A673 (cell line): ENCODE measurements around the gene AMPH.

Source experiments
- EZH2 ChIP-seq: fragments of 200-600 bp; sonication (generic); IDR thresholded peaks from 2 replicates; pipeline ENCODE4 v1.6.1; 2017; ENCODE audit warnings: borderline replicate concordance, low read depth, mild to moderate bottlenecking, mixed read lengths, antibody characterized with exemption, low read length; ENCODE audit not compliant: poor library complexity, severe bottlenecking
- TF ChIP-seq, protein P1 (sequence below): fragments of 300-800, 200-600 bp; sonication (generic); conservative IDR thresholded peaks from 2 replicates; pipeline ENCODE4 v1.5.1; 2017; ENCODE audit warnings: low read depth, mild to moderate bottlenecking, antibody characterized with exemption, low read length, moderate library complexity, mixed read lengths

GRCh38 chr7:38504684-38505083 lies 126.5 kb downstream of the AMPH start:
- TF ChIP-seq, protein P1, sequence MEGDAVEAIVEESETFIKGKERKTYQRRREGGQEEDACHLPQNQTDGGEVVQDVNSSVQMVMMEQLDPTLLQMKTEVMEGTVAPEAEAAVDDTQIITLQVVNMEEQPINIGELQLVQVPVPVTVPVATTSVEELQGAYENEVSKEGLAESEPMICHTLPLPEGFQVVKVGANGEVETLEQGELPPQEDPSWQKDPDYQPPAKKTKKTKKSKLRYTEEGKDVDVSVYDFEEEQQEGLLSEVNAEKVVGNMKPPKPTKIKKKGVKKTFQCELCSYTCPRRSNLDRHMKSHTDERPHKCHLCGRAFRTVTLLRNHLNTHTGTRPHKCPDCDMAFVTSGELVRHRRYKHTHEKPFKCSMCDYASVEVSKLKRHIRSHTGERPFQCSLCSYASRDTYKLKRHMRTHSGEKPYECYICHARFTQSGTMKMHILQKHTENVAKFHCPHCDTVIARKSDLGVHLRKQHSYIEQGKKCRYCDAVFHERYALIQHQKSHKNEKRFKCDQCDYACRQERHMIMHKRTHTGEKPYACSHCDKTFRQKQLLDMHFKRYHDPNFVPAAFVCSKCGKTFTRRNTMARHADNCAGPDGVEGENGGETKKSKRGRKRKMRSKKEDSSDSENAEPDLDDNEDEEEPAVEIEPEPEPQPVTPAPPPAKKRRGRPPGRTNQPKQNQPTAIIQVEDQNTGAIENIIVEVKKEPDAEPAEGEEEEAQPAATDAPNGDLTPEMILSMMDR: no peak
- no peak for TF ChIP-seq EZH2
